Left ventricle myocardium inferior (tissue), 1 donor: ENCODE measurements around the gene RAP1GAP. TPM values are rescaled to one million over a fixed set of nuclear protein-coding genes. Genes with fewer than 3 reads are reported as not detected.

Experiments
- DNase-seq: peaks from one replicate; pipeline ENCODE4 v3.0.0-alpha.2; 2020
- H3K27ac ChIP-seq: fragments of 200-600 bp; replicated peaks from 2 replicates; pipeline ENCODE4 v1.8.0; 2021
- H3K27me3 ChIP-seq: fragments of 200-600 bp; 2 replicates; pipeline ENCODE4 v1.8.0; 2021; ENCODE audit warnings: low read depth
- H3K36me3 ChIP-seq: fragments of 200-600 bp; 2 replicates; pipeline ENCODE4 v1.8.0; 2021
- H3K4me1 ChIP-seq: fragments of 200-600 bp; 2 replicates; pipeline ENCODE4 v1.8.0; 2021
- H3K4me3 ChIP-seq: fragments of 200-600 bp; 2 replicates; pipeline ENCODE4 v1.8.0; 2021; ENCODE audit warnings: mild to moderate bottlenecking, moderate library complexity
- H3K9me3 ChIP-seq: fragments of 200-600 bp; replicated peaks from 2 replicates; pipeline ENCODE4 v1.8.0; 2021
- intact Hi-C: fragments of 100-400 bp; cut with micrococcal nuclease; formaldehyde crosslinking; loops from one replicate; pipeline ENCODE4 v1.11.0; 2022
- total RNA-seq: library from RNA; stranded (reverse); fragmentation: NEBNext Ultra II Directional; extraction: Animal tissue kit (Norgen Biotek cat#: 25700); gene quantifications from one replicate; pipeline ENCODE4 v1.2.1, GENCODE V29; 2021
- TF ChIP-seq, protein P1 (sequence below): fragments of 200-600 bp; IDR thresholded peaks from 2 replicates; pipeline ENCODE4 v1.8.0; 2021; ENCODE audit warnings: antibody characterized with exemption, mild to moderate bottlenecking, borderline replicate concordance
- donor health status: DM: no; HTN: yes; CAD: no; lungs with severe emphysema.

RAP1GAP gene
- total RNA-seq, 1 donor from 2014 or later: 6.2 TPM

DNA sequence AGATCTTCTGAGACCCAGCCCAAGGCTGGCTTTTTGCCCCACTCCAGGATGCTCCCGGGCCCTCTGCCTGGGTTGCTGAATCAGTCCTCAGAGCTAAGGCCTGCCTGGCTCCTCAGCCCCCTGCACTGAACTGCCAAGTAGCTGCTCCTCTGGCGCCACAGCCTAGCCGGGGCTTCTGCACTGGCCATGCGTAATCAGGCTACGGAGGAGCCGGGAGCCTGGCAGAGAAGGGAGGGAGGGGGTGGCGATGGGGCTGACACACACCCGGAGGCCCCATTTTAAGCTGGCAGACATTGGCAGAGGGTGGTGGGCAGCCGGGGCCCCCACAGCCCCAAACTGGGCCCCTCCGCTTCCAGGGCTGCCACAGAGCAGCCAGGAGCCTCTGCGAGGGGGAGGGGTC, 121.3 kb downstream of the RAP1GAP start:
- Histone ChIP-seq H3K36me3 (no peaks in the 10 kb centered on the region), H3K27ac (no peak overlapping the region), H3K9me3 (no peaks in the 10 kb centered on the region), H3K27me3 (no peaks in the 10 kb centered on the region), H3K4me1 (peaks cover 37% of the 10 kb centered on the region), H3K4me3 (no peak overlapping the region)
- intact Hi-C loops: no loop called here
- TF ChIP-seq, protein P1, sequence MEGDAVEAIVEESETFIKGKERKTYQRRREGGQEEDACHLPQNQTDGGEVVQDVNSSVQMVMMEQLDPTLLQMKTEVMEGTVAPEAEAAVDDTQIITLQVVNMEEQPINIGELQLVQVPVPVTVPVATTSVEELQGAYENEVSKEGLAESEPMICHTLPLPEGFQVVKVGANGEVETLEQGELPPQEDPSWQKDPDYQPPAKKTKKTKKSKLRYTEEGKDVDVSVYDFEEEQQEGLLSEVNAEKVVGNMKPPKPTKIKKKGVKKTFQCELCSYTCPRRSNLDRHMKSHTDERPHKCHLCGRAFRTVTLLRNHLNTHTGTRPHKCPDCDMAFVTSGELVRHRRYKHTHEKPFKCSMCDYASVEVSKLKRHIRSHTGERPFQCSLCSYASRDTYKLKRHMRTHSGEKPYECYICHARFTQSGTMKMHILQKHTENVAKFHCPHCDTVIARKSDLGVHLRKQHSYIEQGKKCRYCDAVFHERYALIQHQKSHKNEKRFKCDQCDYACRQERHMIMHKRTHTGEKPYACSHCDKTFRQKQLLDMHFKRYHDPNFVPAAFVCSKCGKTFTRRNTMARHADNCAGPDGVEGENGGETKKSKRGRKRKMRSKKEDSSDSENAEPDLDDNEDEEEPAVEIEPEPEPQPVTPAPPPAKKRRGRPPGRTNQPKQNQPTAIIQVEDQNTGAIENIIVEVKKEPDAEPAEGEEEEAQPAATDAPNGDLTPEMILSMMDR: no peak
- no peak for DNase-seq

Other genes starting within 250 kb of the RAP1GAP start
- 5.1 TPM for gene NBPF3, start 229.2 kb downstream of the RAP1GAP start, total RNA-seq
- gene ALPL, start 159.9 kb downstream of the RAP1GAP start, total RNA-seq: 10.2 TPM
- 39.1 TPM for gene USP48, start 113.8 kb upstream of the RAP1GAP start, total RNA-seq
- not detected for gene LDLRAD2, start 142.9 kb upstream of the RAP1GAP start, total RNA-seq